Activated naive CD4-positive, alpha-beta T cell treated with anti-CD3 and anti-CD28 coated beads for 36 hours (primary cell): ENCODE data around the gene BNC1. TPM values are rescaled to one million over a fixed set of nuclear protein-coding genes. Genes with fewer than 3 reads are reported as not detected.
A peak's percentile ranks its signal among the peaks of the same experiment; 100 is the strongest.

ENCODE experiments used
- CTCF ChIA-PET: fragments of 350-600 bp; sonication (Branson Sonifier 250); formaldehyde crosslinking; loops from one replicate; lab custom pipeline; 2021; ENCODE audit warnings: antibody characterized with exemption; lab: Charles Lee
- DNase-seq: peaks from one replicate; pipeline ENCODE4 v3.0.0-alpha.2; 2020
- H3K27ac Mint-ChIP-seq: one replicate; pipeline ENCODE4 v1.8.0; 2021; ENCODE audit warnings: mild to moderate bottlenecking, mixed read lengths
- H3K27me3 Mint-ChIP-seq: one replicate; pipeline ENCODE4 v1.8.0; 2021; ENCODE audit warnings: low read depth, mixed read lengths
- H3K36me3 Mint-ChIP-seq: one replicate; pipeline ENCODE4 v1.8.0; 2021; ENCODE audit warnings: low read depth, mixed read lengths
- H3K4me1 Mint-ChIP-seq: one replicate; pipeline ENCODE4 v1.8.0; 2021; ENCODE audit warnings: low read depth, mixed read lengths
- H3K4me3 Mint-ChIP-seq: one replicate; pipeline ENCODE4 v1.8.0; 2021; ENCODE audit warnings: mild to moderate bottlenecking, moderate library complexity, mixed read lengths
- H3K9me3 Mint-ChIP-seq: one replicate; pipeline ENCODE4 v1.8.0; 2021; ENCODE audit warnings: mixed read lengths
- intact Hi-C: fragments of 100-400 bp; cut with micrococcal nuclease; formaldehyde crosslinking; loops from one replicate; pipeline ENCODE4 v1.15.1; 2023
- total RNA-seq, 2 experiments: library from RNA; stranded (reverse); gene quantifications; one replicate each; pipeline ENCODE4 v1.2.3, GENCODE V29; 2021

Gene BNC1
- total RNA-seq, 2 experiments from 2014 or later = not detected

GRCh38 chr15:83215306-83215705 is 69.2 kb downstream of the BNC1 start:
- CTCF ChIA-PET = no interaction called here
- Mint-ChIP-seq H3K27me3 (peaks cover 42% of the 10 kb centered on the region), H3K9me3 (peaks cover 4% of the 10 kb centered on the region), H3K36me3 (peaks cover 1% of the 10 kb centered on the region), H3K4me1 (no peaks in the 10 kb centered on the region), H3K4me3 (no peak overlapping the region), H3K27ac (no peak overlapping the region)
- DNase-seq = no peak
- intact Hi-C loops = no loop called here

- Mint-ChIP-seq H3K36me3 (peaks cover 3% of the 10 kb centered on the region), H3K4me3 (no peak overlapping the region), H3K9me3 (peaks cover 4% of the 10 kb centered on the region), H3K27ac (no peak overlapping the region), H3K4me1 (peaks cover 3% of the 10 kb centered on the region), H3K27me3 (peaks cover 31% of the 10 kb centered on the region)
- DNase-seq = no peak
- intact Hi-C loops = no loop called here
- CTCF ChIA-PET = interaction anchor here (0.6 to 1.1 kb wide), 2 partner anchors 68 to 197 kb away, joined by 4 read pairs; no protein-coding TSS in a partner anchor
Observed at GRCh38 chr15:83210619-83211018, 73.8 kb downstream of the BNC1 start.

- Mint-ChIP-seq H3K27ac (no peak overlapping the region), H3K36me3 (peaks cover 3% of the 10 kb centered on the region), H3K4me3 (no peak overlapping the region), H3K27me3 (peaks cover 26% of the 10 kb centered on the region), H3K9me3 (no peaks in the 10 kb centered on the region), H3K4me1 (peaks cover 3% of the 10 kb centered on the region)
- no peak for DNase-seq
- CTCF ChIA-PET = interaction anchor here (1.1 kb wide), 1 partner anchor 195 kb away, joined by 4 read pairs; no protein-coding TSS in a partner anchor
- intact Hi-C loops = loop anchor here (5.0 kb wide), 1 partner anchor 102 kb away; the partner anchor contains the start of gene TM6SF1
Observed at GRCh38 chr15:83209333-83209732, 75.1 kb downstream of the BNC1 start.

- Mint-ChIP-seq H3K9me3 (no peaks in the 10 kb centered on the region), H3K27me3 (peaks cover 21% of the 10 kb centered on the region), H3K36me3 (peaks cover 3% of the 10 kb centered on the region), H3K27ac (no peak overlapping the region), H3K4me3 (no peak overlapping the region), H3K4me1 (peaks cover 3% of the 10 kb centered on the region)
- CTCF ChIA-PET = interaction anchor here (0.5 to 1.2 kb wide), 2 partner anchors 114 to 197 kb away, joined by 3 to 4 read pairs; partner anchors contain the start of gene C15orf40
- intact Hi-C loops = loop anchor here (1.0 to 5.0 kb wide), 3 partner anchors 9 to 197 kb away; partner anchors contain the start of genes C15orf40 and TM6SF1
- no peak for DNase-seq
Observed at GRCh38 chr15:83208367-83208661, 76.2 kb downstream of the BNC1 start.

GRCh38 chr15:83207660-83208366 is 76.7 kb downstream of the BNC1 start, which contains the start of gene HDGFL3:
HDGFL3 (minus strand) TSS chr15:83207823; CDS start chr15:83207414, 409 bp downstream.
- H3K4me1 Mint-ChIP-seq = peaks cover 3% of the 10 kb centered on the region
- intact Hi-C loops = loop anchor here (1.0 to 5.0 kb wide), 4 partner anchors 9 to 197 kb away; partner anchors contain the start of genes C15orf40 and TM6SF1
- peak within 1 kb of the TSS; percentile 70 for H3K4me3 Mint-ChIP-seq
- H3K36me3 Mint-ChIP-seq = peaks cover 3% of the 10 kb centered on the region
- H3K27ac Mint-ChIP-seq = peak within 1 kb of the TSS; percentile 47
- peaks cover 25% of the 10 kb centered on the region for H3K27me3 Mint-ChIP-seq
- CTCF ChIA-PET = interaction anchor here (0.5 to 1.2 kb wide), 2 partner anchors 114 to 197 kb away, joined by 3 to 4 read pairs; partner anchors contain the start of gene C15orf40
- DNase-seq = peak; percentile 36
- H3K9me3 Mint-ChIP-seq = no peaks in the 10 kb centered on the region

GRCh38 chr15:83207009-83207659 is 77.3 kb downstream of the BNC1 start:
- Mint-ChIP-seq H3K9me3 (no peaks in the 10 kb centered on the region), H3K27ac (no peak overlapping the region), H3K27me3 (peaks cover 25% of the 10 kb centered on the region), H3K36me3 (peaks cover 3% of the 10 kb centered on the region), H3K4me1 (peaks cover 3% of the 10 kb centered on the region), H3K4me3 (no peak overlapping the region)
- peak; percentile 9 for DNase-seq
- intact Hi-C loops = loop anchor here (2.0 to 5.0 kb wide), 2 partner anchors 42 to 100 kb away; partner anchors contain the start of gene TM6SF1
- CTCF ChIA-PET = no interaction called here

GRCh38 chr15:83206526-83207008 is 77.9 kb downstream of the BNC1 start:
- CTCF ChIA-PET = no interaction called here

More at GRCh38 chr15:83206526-83207008, 77.9 kb downstream of the BNC1 start:
- intact Hi-C loops = loop anchor here (2.0 to 5.0 kb wide), 2 partner anchors 42 to 99 kb away; partner anchors contain the start of gene TM6SF1
- peak overlapping the region; percentile 47 for H3K27ac Mint-ChIP-seq
- H3K4me3 Mint-ChIP-seq = peak overlapping the region; percentile 70
- DNase-seq = no peak
- H3K9me3 Mint-ChIP-seq = no peaks in the 10 kb centered on the region
- peaks cover 24% of the 10 kb centered on the region for H3K27me3 Mint-ChIP-seq
- H3K4me1 Mint-ChIP-seq = peaks cover 3% of the 10 kb centered on the region
- H3K36me3 Mint-ChIP-seq = peaks cover 3% of the 10 kb centered on the region

Other genes starting within 250 kb of the BNC1 start
- gene BTBD1, start 217.4 kb downstream of the BNC1 start, total RNA-seq = 10 to 100 TPM; 45.2 to 46.1 TPM
- 1 to 10 TPM; 1.7 to 3.4 TPM for gene TM6SF1, start 177.0 kb downstream of the BNC1 start, total RNA-seq
- gene HDGFL3, start 76.8 kb downstream of the BNC1 start, total RNA-seq = 1 to 10 TPM; 5.9 to 8.1 TPM
- gene SH3GL3, start 162.7 kb upstream of the BNC1 start, total RNA-seq = not detected